PFSK-1 (cell line): ENCODE data around the gene NABP1.

ENCODE experiments used
- FOXP2 ChIP-seq: optimal IDR thresholded peaks from 2 replicates; pipeline ENCODE3; 2011; ENCODE audit warnings: borderline replicate concordance, control low read depth, inconsistent platforms; ENCODE audit not compliant: insufficient read depth; ENCODE audit errors: extremely low read length, extremely low read depth
- POLR2AphosphoS5 ChIP-seq: IDR thresholded peaks from 2 replicates; pipeline ENCODE4 v1.6.1; 2012; ENCODE audit warnings: low read depth, mild to moderate bottlenecking, control low read depth, low read length, moderate library complexity
- SIN3A ChIP-seq: IDR thresholded peaks from 2 replicates; pipeline ENCODE4 v1.6.1; 2012; ENCODE audit warnings: mild to moderate bottlenecking, low read length, moderate library complexity, borderline replicate concordance; ENCODE audit not compliant: insufficient read depth
- TAF1 ChIP-seq: IDR thresholded peaks from 2 replicates; pipeline ENCODE4 v1.6.1; 2012; ENCODE audit warnings: low read length, control low read depth, borderline replicate concordance; ENCODE audit not compliant: insufficient read depth
- TF ChIP-seq, protein P1 (sequence below), 2 experiments: IDR thresholded peaks; 2 replicates each; pipeline versions ENCODE4 v1.6.1 to v1.8.0; 2011 to 2012; ENCODE audit warnings: low read depth in 2 of 2, low read length in 2 of 2, control low read depth in 1 of 2, inconsistent platforms in 1 of 2, mild to moderate bottlenecking in 1 of 2, moderate library complexity in 1 of 2; ENCODE audit not compliant: insufficient read depth in 1 of 2

NABP1 gene

DNA sequence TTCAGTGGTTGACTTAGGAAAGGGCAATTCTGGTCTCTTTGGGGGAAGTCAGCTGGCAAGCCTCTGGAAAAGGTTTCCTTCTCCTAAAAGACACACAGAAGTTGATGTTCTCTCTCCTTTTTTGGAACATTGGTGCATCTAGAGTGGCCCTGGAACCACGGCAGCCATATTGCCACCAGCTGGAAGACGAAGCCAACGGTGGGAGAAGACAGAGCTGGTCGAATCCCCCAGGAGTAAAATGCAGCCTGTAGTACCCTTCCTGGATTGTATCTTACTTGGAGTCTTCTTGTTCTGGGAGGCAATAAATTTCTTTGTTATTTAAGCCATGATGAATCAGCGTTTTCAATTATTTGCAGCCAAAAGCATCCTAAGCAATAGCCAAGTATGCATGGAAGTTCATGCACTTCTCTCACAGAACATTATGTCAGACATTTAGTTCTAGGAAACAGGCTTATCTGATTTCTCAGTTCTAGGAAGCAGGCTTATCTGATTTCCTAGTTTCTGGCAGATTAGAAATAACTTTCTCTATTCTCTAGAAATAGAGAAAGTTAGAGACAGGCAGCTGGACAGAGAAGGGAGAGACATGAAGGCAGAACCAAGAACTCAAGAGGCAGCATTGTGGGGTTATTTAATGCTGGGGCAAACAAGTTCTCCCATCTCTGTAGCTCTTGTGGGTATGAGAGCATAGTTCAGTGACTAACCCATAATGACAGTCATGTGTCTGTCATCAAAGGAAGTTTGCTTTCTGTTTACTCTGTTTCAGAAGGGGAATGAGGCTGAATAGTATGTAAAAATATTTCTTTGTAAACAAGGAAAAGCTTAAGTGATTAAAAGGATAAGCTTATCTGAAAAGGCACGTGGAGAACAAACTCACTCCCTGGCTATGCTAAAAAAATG is 40.5 kb upstream of the NABP1 start:
- no peak for TF ChIP-seq TAF1
- TF ChIP-seq SIN3A: no peak
- TF ChIP-seq POLR2AphosphoS5: no peak
- TF ChIP-seq, protein P1, sequence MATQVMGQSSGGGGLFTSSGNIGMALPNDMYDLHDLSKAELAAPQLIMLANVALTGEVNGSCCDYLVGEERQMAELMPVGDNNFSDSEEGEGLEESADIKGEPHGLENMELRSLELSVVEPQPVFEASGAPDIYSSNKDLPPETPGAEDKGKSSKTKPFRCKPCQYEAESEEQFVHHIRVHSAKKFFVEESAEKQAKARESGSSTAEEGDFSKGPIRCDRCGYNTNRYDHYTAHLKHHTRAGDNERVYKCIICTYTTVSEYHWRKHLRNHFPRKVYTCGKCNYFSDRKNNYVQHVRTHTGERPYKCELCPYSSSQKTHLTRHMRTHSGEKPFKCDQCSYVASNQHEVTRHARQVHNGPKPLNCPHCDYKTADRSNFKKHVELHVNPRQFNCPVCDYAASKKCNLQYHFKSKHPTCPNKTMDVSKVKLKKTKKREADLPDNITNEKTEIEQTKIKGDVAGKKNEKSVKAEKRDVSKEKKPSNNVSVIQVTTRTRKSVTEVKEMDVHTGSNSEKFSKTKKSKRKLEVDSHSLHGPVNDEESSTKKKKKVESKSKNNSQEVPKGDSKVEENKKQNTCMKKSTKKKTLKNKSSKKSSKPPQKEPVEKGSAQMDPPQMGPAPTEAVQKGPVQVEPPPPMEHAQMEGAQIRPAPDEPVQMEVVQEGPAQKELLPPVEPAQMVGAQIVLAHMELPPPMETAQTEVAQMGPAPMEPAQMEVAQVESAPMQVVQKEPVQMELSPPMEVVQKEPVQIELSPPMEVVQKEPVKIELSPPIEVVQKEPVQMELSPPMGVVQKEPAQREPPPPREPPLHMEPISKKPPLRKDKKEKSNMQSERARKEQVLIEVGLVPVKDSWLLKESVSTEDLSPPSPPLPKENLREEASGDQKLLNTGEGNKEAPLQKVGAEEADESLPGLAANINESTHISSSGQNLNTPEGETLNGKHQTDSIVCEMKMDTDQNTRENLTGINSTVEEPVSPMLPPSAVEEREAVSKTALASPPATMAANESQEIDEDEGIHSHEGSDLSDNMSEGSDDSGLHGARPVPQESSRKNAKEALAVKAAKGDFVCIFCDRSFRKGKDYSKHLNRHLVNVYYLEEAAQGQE (IDR thresholded peaks at IDR 0.05; ENCODE audit: insufficient read depth in 1 of 2, low read depth in 2 of 2, low read length in 2 of 2): no peak
- no peak for TF ChIP-seq FOXP2

DNA sequence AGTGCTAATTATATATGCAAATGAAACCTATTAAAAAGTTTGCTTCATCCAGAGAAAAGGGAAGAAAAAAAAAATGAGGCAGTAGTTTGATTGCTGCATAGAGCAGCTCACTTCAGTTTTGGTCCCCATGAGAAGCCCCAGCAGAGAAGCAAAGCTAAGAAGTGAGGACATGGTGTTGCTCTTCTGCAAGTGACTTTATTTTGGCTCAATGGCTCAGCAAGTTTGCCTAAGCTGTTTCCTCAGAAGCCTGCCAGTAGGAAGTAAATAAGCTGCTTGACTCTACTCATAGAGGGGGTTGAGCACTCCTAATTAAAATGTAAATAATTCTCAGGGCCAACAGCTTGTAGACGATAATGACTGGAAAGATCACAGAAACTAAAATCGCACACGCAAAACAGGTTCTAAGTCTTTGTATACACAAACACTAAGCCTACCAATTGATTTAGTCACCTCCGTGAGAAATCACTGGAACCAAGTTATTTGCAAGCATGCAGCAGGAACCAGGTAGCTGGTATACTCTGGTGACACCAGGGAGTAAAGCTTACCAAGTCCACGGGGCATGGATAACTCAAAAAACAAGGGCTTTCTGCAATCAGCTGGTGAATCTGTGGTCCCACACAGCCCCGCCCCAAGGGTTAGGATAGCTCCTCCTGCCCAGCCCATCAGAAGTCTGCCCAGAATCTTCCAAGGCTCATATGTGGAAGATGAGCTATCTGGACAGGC is 39.7 kb upstream of the NABP1 start:
- TF ChIP-seq SIN3A: no peak
- no peak for TF ChIP-seq TAF1
- no peak for TF ChIP-seq POLR2AphosphoS5
- TF ChIP-seq, protein P1 (IDR thresholded peaks at IDR 0.05; ENCODE audit: insufficient read depth in 1 of 2, low read depth in 2 of 2, low read length in 2 of 2): no peak
- no peak for TF ChIP-seq FOXP2

DNA sequence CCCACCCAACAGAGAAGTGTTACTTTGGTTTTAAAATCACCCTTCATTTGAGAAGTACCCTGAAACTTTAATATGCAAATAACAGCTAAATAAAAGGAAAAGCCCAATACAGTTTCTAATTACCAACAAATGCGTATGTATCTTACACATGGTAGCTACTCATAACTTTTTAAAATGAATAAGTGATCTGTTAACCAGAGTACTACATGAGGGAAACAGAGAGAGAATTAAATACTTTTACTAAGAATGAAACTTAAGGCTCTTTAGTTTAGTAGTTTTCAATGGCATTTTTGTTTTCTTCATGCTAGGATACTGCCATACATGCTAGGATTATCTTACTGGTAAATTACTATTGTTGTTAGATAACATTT is 39.1 kb upstream of the NABP1 start:
- no peak for TF ChIP-seq FOXP2
- TF ChIP-seq, protein P1 (IDR thresholded peaks at IDR 0.05; ENCODE audit: insufficient read depth in 1 of 2, low read depth in 2 of 2, low read length in 2 of 2): no peak
- TF ChIP-seq SIN3A: no peak
- TF ChIP-seq POLR2AphosphoS5: no peak
- TF ChIP-seq TAF1: no peak

DNA sequence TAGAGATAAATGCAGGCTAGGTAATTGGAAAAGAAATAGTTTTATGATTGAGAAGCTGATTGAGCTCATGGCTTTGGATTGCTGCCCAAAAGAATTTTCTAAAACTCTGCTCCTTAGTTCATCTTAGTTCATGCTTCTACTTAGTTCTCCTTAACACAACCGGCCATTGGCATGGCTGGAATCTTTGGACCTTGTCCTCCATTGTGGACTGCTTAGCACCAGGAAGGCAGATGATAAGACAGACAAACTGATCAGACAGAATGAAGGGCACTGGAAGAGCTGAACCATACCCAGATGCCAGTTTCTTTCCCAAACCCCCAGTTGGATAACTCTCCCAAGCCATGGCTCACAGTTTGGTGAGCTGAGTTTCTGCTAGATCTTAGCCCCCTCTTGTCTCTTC is 36.3 kb upstream of the NABP1 start:
- TF ChIP-seq FOXP2 (no peak), POLR2AphosphoS5 (no peak), TAF1 (no peak), SIN3A (no peak)
- TF ChIP-seq, protein P1 (IDR thresholded peaks at IDR 0.05; ENCODE audit: insufficient read depth in 1 of 2, low read depth in 2 of 2, low read length in 2 of 2): no peak
